Liver (tissue), 9 donors: ENCODE results near the gene FBN1. TPM values are rescaled to one million over a fixed set of nuclear protein-coding genes. Genes with fewer than 3 reads are reported as not detected.

ENCODE experiments used
- DNase-seq: peaks from one replicate; pipeline ENCODE4 v3.0.0-alpha.2; 2017; ENCODE audit warnings: low spot score
- H3K27ac ChIP-seq, 2 donors: one replicate each; pipeline ENCODE4 v1.7.0; 2013; ENCODE audit warnings: inconsistent platforms in 2 of 2, low read length in 2 of 2, control low read depth in 1 of 2, low read depth in 1 of 2, mild to moderate bottlenecking in 1 of 2
- H3K27me3 ChIP-seq, 4 donors: one replicate each; pipeline versions ENCODE4 v1.6.1 to v1.7.0; 2013; ENCODE audit warnings: low read length in 3 of 4, inconsistent platforms in 1 of 4, mild to moderate bottlenecking in 1 of 4, moderate library complexity in 1 of 4; ENCODE audit not compliant: control insufficient read depth in 4 of 4, insufficient read depth in 4 of 4
- H3K36me3 ChIP-seq, 4 donors: one replicate each; pipeline versions ENCODE4 v1.6.1 to v1.7.0; 2013; ENCODE audit warnings: low read length in 3 of 4, mild to moderate bottlenecking in 3 of 4, low read depth in 1 of 4, moderate library complexity in 1 of 4; ENCODE audit not compliant: control insufficient read depth in 4 of 4, insufficient read depth in 3 of 4
- H3K4me1 ChIP-seq, 4 donors: one replicate each; pipeline versions ENCODE4 v1.6.1 to v1.7.0; 2013; ENCODE audit warnings: low read length in 3 of 4, mild to moderate bottlenecking in 3 of 4, moderate library complexity in 1 of 4; ENCODE audit not compliant: control insufficient read depth in 4 of 4, insufficient read depth in 4 of 4
- H3K4me3 ChIP-seq, 3 donors: one replicate each; pipeline versions ENCODE4 v1.6.1 to v1.7.0; 2013; ENCODE audit warnings: low read length in 3 of 3, control low read depth in 1 of 3, low read depth in 1 of 3, mild to moderate bottlenecking in 1 of 3
- H3K9ac ChIP-seq, 2 donors: one replicate each; pipeline ENCODE4 v1.7.0; 2013; ENCODE audit warnings: low read length in 2 of 2, mild to moderate bottlenecking in 2 of 2, moderate library complexity in 2 of 2, control low read depth in 1 of 2, low read depth in 1 of 2
- H3K9me3 ChIP-seq, 4 donors: one replicate each; pipeline versions ENCODE4 v1.6.1 to v1.7.0; 2013; ENCODE audit warnings: low read length in 3 of 4; ENCODE audit not compliant: control insufficient read depth in 4 of 4
- ATF3 ChIP-seq: IDR thresholded peaks from 2 replicates; pipeline ENCODE4 v1.6.1; 2016; ENCODE audit warnings: antibody characterized with exemption
- CTCF ChIP-seq: fragments of 150-350 bp; IDR thresholded peaks from 2 replicates; pipeline ENCODE4 v1.5.1; 2017; ENCODE audit warnings: improper control_type of control experiment, low read depth, low read length; ENCODE audit not compliant: missing input control
- FOXA1 ChIP-seq: IDR thresholded peaks from 2 replicates; pipeline ENCODE4 v1.6.1; 2016; ENCODE audit warnings: antibody characterized with exemption
- FOXA2 ChIP-seq: IDR thresholded peaks from 2 replicates; pipeline ENCODE4 v1.6.1; 2016; ENCODE audit warnings: antibody characterized with exemption
- GABPA ChIP-seq, 2 donors: IDR thresholded peaks in 1 of 2; conservative IDR thresholded peaks in 1 of 2; 2 replicates each; pipeline ENCODE4 v1.6.1; 2016; ENCODE audit warnings: antibody characterized with exemption in 2 of 2, mild to moderate bottlenecking in 1 of 2, moderate library complexity in 1 of 2
- JUND ChIP-seq, 2 donors: IDR thresholded peaks; 2 replicates each; pipeline ENCODE4 v1.6.1; 2016; ENCODE audit warnings: antibody characterized with exemption in 2 of 2
- RAD21 ChIP-seq, 2 donors: IDR thresholded peaks; 2 replicates each; pipeline ENCODE4 v1.6.1; 2016; ENCODE audit warnings: antibody characterized with exemption in 2 of 2, mild to moderate bottlenecking in 2 of 2
- REST ChIP-seq: IDR thresholded peaks from 2 replicates; pipeline ENCODE4 v1.6.1; 2016; ENCODE audit warnings: antibody characterized with exemption, mild to moderate bottlenecking
- TAF1 ChIP-seq: conservative IDR thresholded peaks from 2 replicates; pipeline ENCODE4 v1.6.1; 2016; ENCODE audit warnings: antibody characterized with exemption, mild to moderate bottlenecking
- ZBTB33 ChIP-seq: IDR thresholded peaks from 2 replicates; pipeline ENCODE4 v1.6.1; 2016; ENCODE audit warnings: antibody characterized with exemption
- WGBS: extraction: QIAGEN DNeasy Blood & Tissue Kit; methylation state at CpG from one replicate; pipeline ENCODE4 v1.1.7; 2013; 5-methylcytosine and 5-hydroxymethylcytosine counted together
- polyA plus RNA-seq, 2 donors: library from polyadenylated mRNA; stranded (reverse) in 1 of 2; unstranded in 1 of 2; fragments of 200-250 nt in 1 of 2; fragments of >200 nt in 1 of 2; fragmentation: Nextera tagmentation in 1 of 2; extraction: Ambion mirVana in 1 of 2; gene quantifications; one replicate each; pipeline versions ENCODE4 v1.2.1 to v1.2.3, GENCODE V29; 2013 to 2015
- total RNA-seq, 2 donors: library from RNA; depleted of rRNA; stranded (reverse); fragments of >200 nt; gene quantifications; one replicate each; pipeline ENCODE4 v1.2.3, GENCODE V29; 2014
- donor health status: healthy.
- donor health status: healthy.
- donor health status: healthy.
- donor health status: healthy.
- donor health status: healthy.

FBN1 gene
- total and polyA plus RNA-seq, 4 donors, result 1.3 to 20.1 (median 12.4) TPM

GRCh38 chr15:48447058-48447457 is 198.5 kb downstream of the FBN1 start (continued):
- TF ChIP-seq CTCF, result no peak
- no peak for TF ChIP-seq GABPA (IDR thresholded peaks at IDR 0.05 in 1 of 2, conservative IDR thresholded peaks at IDR 0.05 in 1 of 2)

- Histone ChIP-seq H3K9ac (no peak overlapping the region), H3K4me3 (no peak overlapping the region), H3K27me3 (no peaks in the 10 kb centered on the region), H3K36me3 (no peaks in the 10 kb centered on the region), H3K9me3 (no peaks in the 10 kb centered on the region), H3K27ac (no peak overlapping the region), H3K4me1 (no peaks in the 10 kb centered on the region)
- TF ChIP-seq ZBTB33, result no peak
- no peak for TF ChIP-seq CTCF
- no peak for TF ChIP-seq JUND (IDR thresholded peaks at IDR 0.05)
- TF ChIP-seq FOXA2, result no peak
- TF ChIP-seq RAD21 (IDR thresholded peaks at IDR 0.05), result no peak
- TF ChIP-seq REST, result no peak
- no peak for TF ChIP-seq FOXA1
- TF ChIP-seq GABPA (IDR thresholded peaks at IDR 0.05 in 1 of 2, conservative IDR thresholded peaks at IDR 0.05 in 1 of 2), result no peak
- TF ChIP-seq ATF3, result no peak
- DNase-seq, result no peak
- WGBS, result 89% methylated on average over 2 of the region's 2 CpGs
Measured at GRCh38 chr15:48442011-48442410, 203.5 kb downstream of the FBN1 start.

GRCh38 chr15:48440084-48440483 is 205.4 kb downstream of the FBN1 start:
- Histone ChIP-seq H3K4me1 (no peaks in the 10 kb centered on the region), H3K4me3 (no peak overlapping the region), H3K9ac (no peak overlapping the region), H3K36me3 (no peaks in the 10 kb centered on the region), H3K9me3 (no peaks in the 10 kb centered on the region), H3K27ac (no peak overlapping the region), H3K27me3 (no peaks in the 10 kb centered on the region)
- no peak for TF ChIP-seq TAF1
- 47% methylated on average over 3 of the region's 3 CpGs for WGBS
- no peak for DNase-seq
